Mesenchymal stem cell (in vitro differentiated cells and primary cell): ENCODE results near the gene MAP2K5.

Experiments
- DNase-seq: peaks from one replicate; pipeline ENCODE4 v3.0.0-alpha.2; 2013
- H2AFZ ChIP-seq: one replicate; pipeline ENCODE4 v1.6.1; 2013; ENCODE audit warnings: low read depth, mild to moderate bottlenecking, control low read depth, inconsistent platforms, low read length, moderate library complexity
- H2AK5ac ChIP-seq: 2 replicates; pipeline ENCODE4 v1.6.1; 2013; ENCODE audit warnings: low read length, moderate library complexity, mild to moderate bottlenecking, inconsistent platforms; ENCODE audit not compliant: severe bottlenecking
- H2BK120ac ChIP-seq: one replicate; pipeline ENCODE4 v1.6.1; 2013; ENCODE audit warnings: low read depth, mild to moderate bottlenecking, inconsistent platforms, low read length, moderate library complexity
- H2BK12ac ChIP-seq, 2 experiments: one replicate each; pipeline ENCODE4 v1.6.1; 2013; ENCODE audit warnings: inconsistent platforms in 2 of 2, low read length in 2 of 2, mild to moderate bottlenecking in 2 of 2, moderate library complexity in 2 of 2, control low read depth in 1 of 2
- H2BK15ac ChIP-seq: one replicate; pipeline ENCODE4 v1.6.1; 2013; ENCODE audit warnings: mild to moderate bottlenecking, low read depth, inconsistent platforms; ENCODE audit not compliant: poor library complexity, severe bottlenecking
- H2BK5ac ChIP-seq: 2 replicates; pipeline ENCODE4 v1.6.1; 2013; ENCODE audit warnings: low read depth, mild to moderate bottlenecking, low read length, control low read depth, inconsistent platforms; ENCODE audit not compliant: poor library complexity, severe bottlenecking
- H3K14ac ChIP-seq, 2 experiments: one replicate each; pipeline ENCODE4 v1.6.1; 2013; ENCODE audit warnings: inconsistent platforms in 2 of 2, low read length in 2 of 2, control low read depth in 1 of 2, mild to moderate bottlenecking in 1 of 2, moderate library complexity in 1 of 2
- H3K18ac ChIP-seq, 2 experiments: one replicate each; pipeline ENCODE4 v1.6.1; 2013; ENCODE audit warnings: inconsistent platforms in 2 of 2, low read length in 2 of 2, control low read depth in 1 of 2, low read depth in 1 of 2, mild to moderate bottlenecking in 1 of 2
- H3K23ac ChIP-seq, 2 experiments: one replicate each; pipeline ENCODE4 v1.6.1; 2013; ENCODE audit warnings: inconsistent platforms in 2 of 2, low read length in 2 of 2, mild to moderate bottlenecking in 2 of 2, moderate library complexity in 2 of 2, control low read depth in 1 of 2
- H3K27ac ChIP-seq: 2 replicates; pipeline ENCODE4 v1.5.1; 2013; ENCODE audit warnings: mild to moderate bottlenecking, moderate library complexity, low read length, control low read depth, inconsistent platforms; ENCODE audit not compliant: poor library complexity, severe bottlenecking
- H3K27me3 ChIP-seq, 2 experiments: 2 replicates each; pipeline versions ENCODE4 v1.6.1 to v1.7.0; 2013; ENCODE audit warnings: low read length in 2 of 2, mild to moderate bottlenecking in 2 of 2, moderate library complexity in 2 of 2, control low read depth in 1 of 2, inconsistent platforms in 1 of 2; ENCODE audit not compliant: control insufficient read depth in 1 of 2, insufficient read depth in 1 of 2
- H3K36me3 ChIP-seq, 2 experiments: 2 replicates each; pipeline versions ENCODE4 v1.6.1 to v1.7.0; 2013; ENCODE audit warnings: low read length in 2 of 2, control low read depth in 1 of 2, inconsistent platforms in 1 of 2, low read depth in 1 of 2, mild to moderate bottlenecking in 1 of 2; ENCODE audit not compliant: insufficient read depth in 2 of 2, control insufficient read depth in 1 of 2
- H3K4ac ChIP-seq, 2 experiments: one replicate each; pipeline ENCODE4 v1.6.1; 2013; ENCODE audit warnings: inconsistent platforms in 2 of 2, low read length in 2 of 2, mild to moderate bottlenecking in 2 of 2, moderate library complexity in 2 of 2, control low read depth in 1 of 2, low read depth in 1 of 2
- H3K4me1 ChIP-seq: 2 replicates; pipeline ENCODE4 v1.6.1; 2013; ENCODE audit warnings: low read depth, low read length, control low read depth; ENCODE audit not compliant: control insufficient read depth, insufficient read depth
- H3K4me2 ChIP-seq: 2 replicates; pipeline ENCODE4 v1.6.1; 2013; ENCODE audit warnings: low read length, mild to moderate bottlenecking, inconsistent platforms; ENCODE audit not compliant: poor library complexity, severe bottlenecking
- H3K4me3 ChIP-seq, 2 experiments: 2 replicates each; pipeline versions ENCODE4 v1.5.1 to v1.7.0; 2013; ENCODE audit warnings: low read length in 2 of 2, mild to moderate bottlenecking in 2 of 2, control low read depth in 1 of 2, low read depth in 1 of 2; ENCODE audit not compliant: insufficient read depth in 1 of 2
- H3K79me1 ChIP-seq: replicated peaks from 2 replicates; pipeline ENCODE4 v1.6.1; 2013; ENCODE audit warnings: mild to moderate bottlenecking, control low read depth, low read length, inconsistent platforms; ENCODE audit not compliant: poor library complexity, severe bottlenecking
- H3K9ac ChIP-seq: 2 replicates; pipeline ENCODE4 v1.7.0; 2013; ENCODE audit warnings: mild to moderate bottlenecking, low read length, moderate library complexity
- H3K9me3 ChIP-seq: 2 replicates; pipeline ENCODE4 v1.7.0; 2013; ENCODE audit warnings: mild to moderate bottlenecking, low read length; ENCODE audit not compliant: control insufficient read depth
- H4K8ac ChIP-seq: one replicate; pipeline ENCODE4 v1.6.1; 2013; ENCODE audit warnings: inconsistent platforms, mild to moderate bottlenecking, low read length, moderate library complexity
- H4K91ac ChIP-seq: one replicate; pipeline ENCODE4 v1.6.1; 2013; ENCODE audit warnings: mild to moderate bottlenecking, low read length, inconsistent platforms
- WGBS: methylation state at CpG from one replicate; pipeline ENCODE4 v1.1.7; 2013; ENCODE audit warnings: mixed read lengths; 5-methylcytosine and 5-hydroxymethylcytosine counted together

Gene MAP2K5

GRCh38 chr15:67732164-67732563 is 189.7 kb downstream of the MAP2K5 start:
- H3K27me3 ChIP-seq, result no peaks in the 10 kb centered on the region
- H2BK5ac ChIP-seq, result no peak overlapping the region
- H2BK15ac ChIP-seq, result no peak overlapping the region
- no peak overlapping the region for H3K9ac ChIP-seq
- no peak overlapping the region for H3K27ac ChIP-seq
- H3K4me1 ChIP-seq, result peaks cover 9% of the 10 kb centered on the region
- no peaks in the 10 kb centered on the region for H3K36me3 ChIP-seq
- H2AK5ac ChIP-seq, result no peak overlapping the region
- H2BK12ac ChIP-seq, result no peak overlapping the region
- no peak overlapping the region for H3K4me2 ChIP-seq
- no peak overlapping the region for H2AFZ ChIP-seq
- no peak overlapping the region for H3K14ac ChIP-seq
- no peak overlapping the region for H2BK120ac ChIP-seq
- DNase-seq, result no peak
- no peak overlapping the region for H3K4me3 ChIP-seq
- H3K9me3 ChIP-seq, result no peaks in the 10 kb centered on the region
- H3K23ac ChIP-seq, result no peak overlapping the region
- H3K18ac ChIP-seq, result no peak overlapping the region
- no peaks in the 10 kb centered on the region for H3K79me1 ChIP-seq
- H3K4ac ChIP-seq, result no peak overlapping the region
- H4K91ac ChIP-seq, result no peak overlapping the region
- H4K8ac ChIP-seq, result no peak overlapping the region

- no peak overlapping the region for H3K4me2 ChIP-seq
- no peak overlapping the region for H2AFZ ChIP-seq
- no peak overlapping the region for H2BK15ac ChIP-seq
- no peaks in the 10 kb centered on the region for H3K9me3 ChIP-seq
- H2BK12ac ChIP-seq, result no peak overlapping the region
- no peak overlapping the region for H2AK5ac ChIP-seq
- H3K36me3 ChIP-seq, result no peaks in the 10 kb centered on the region
- H3K27ac ChIP-seq, result no peak overlapping the region
- no peaks in the 10 kb centered on the region for H3K27me3 ChIP-seq
- H4K91ac ChIP-seq, result no peak overlapping the region
- no peak overlapping the region for H3K14ac ChIP-seq
- H3K4me1 ChIP-seq, result peaks cover 9% of the 10 kb centered on the region
- no peak overlapping the region for H3K4me3 ChIP-seq
- H3K79me1 ChIP-seq, result no peaks in the 10 kb centered on the region
- whole genome bisulfite sequencing, result 74% methylated on average over 14 of the region's 14 CpGs
- no peak overlapping the region for H2BK120ac ChIP-seq
- no peak overlapping the region for H3K23ac ChIP-seq
- H4K8ac ChIP-seq, result no peak overlapping the region
- no peak overlapping the region for H3K18ac ChIP-seq
- H2BK5ac ChIP-seq, result no peak overlapping the region
- DNase-seq, result no peak
- H3K9ac ChIP-seq, result no peak overlapping the region
- no peak overlapping the region for H3K4ac ChIP-seq
Observed at GRCh38 chr15:67732671-67733374, 190.3 kb downstream of the MAP2K5 start.

- no peaks in the 10 kb centered on the region for H3K9me3 ChIP-seq
- H4K8ac ChIP-seq, result no peak overlapping the region
- no peaks in the 10 kb centered on the region for H3K27me3 ChIP-seq
- no peak overlapping the region for H3K27ac ChIP-seq
- H4K91ac ChIP-seq, result no peak overlapping the region
- 92% methylated on average over 1 of the region's 2 CpGs for WGBS
- H3K9ac ChIP-seq, result no peak overlapping the region
- H2BK12ac ChIP-seq, result no peak overlapping the region
- H3K4me1 ChIP-seq, result peaks cover 9% of the 10 kb centered on the region
- H3K36me3 ChIP-seq, result no peaks in the 10 kb centered on the region
- H2BK5ac ChIP-seq, result no peak overlapping the region
- H2BK15ac ChIP-seq, result no peak overlapping the region
- no peak overlapping the region for H2AFZ ChIP-seq
- no peak overlapping the region for H3K23ac ChIP-seq
- DNase-seq, result no peak
- no peak overlapping the region for H3K14ac ChIP-seq
- H3K18ac ChIP-seq, result no peak overlapping the region
- no peak overlapping the region for H3K4ac ChIP-seq
- H2BK120ac ChIP-seq, result no peak overlapping the region
- H3K4me3 ChIP-seq, result no peak overlapping the region
- H3K79me1 ChIP-seq, result no peaks in the 10 kb centered on the region
- no peak overlapping the region for H3K4me2 ChIP-seq
- no peak overlapping the region for H2AK5ac ChIP-seq
Observed at GRCh38 chr15:67735896-67736295, 193.4 kb downstream of the MAP2K5 start.

- Histone ChIP-seq H2BK15ac (no peak overlapping the region), H3K27ac (no peak overlapping the region), H3K27me3 (no peaks in the 10 kb centered on the region), H3K4me3 (no peak overlapping the region), H2AFZ (no peak overlapping the region), H2BK5ac (no peak overlapping the region), H3K14ac (no peak overlapping the region), H3K4me1 (peaks cover 3% of the 10 kb centered on the region), H3K9ac (no peak overlapping the region), H3K23ac (no peak overlapping the region), H2BK120ac (no peak overlapping the region), H4K91ac (no peak overlapping the region), H3K4ac (no peak overlapping the region), H4K8ac (no peak overlapping the region), H3K9me3 (no peaks in the 10 kb centered on the region), H3K79me1 (no peaks in the 10 kb centered on the region), H3K4me2 (no peak overlapping the region), H3K36me3 (no peaks in the 10 kb centered on the region), H2AK5ac (no peak overlapping the region), H3K18ac (no peak overlapping the region), H2BK12ac (no peak overlapping the region)
- DNase-seq, result no peak
- WGBS, result no CpG with 5 or more reads among the region's 2 CpGs
Observed at GRCh38 chr15:67736810-67737209, 194.3 kb downstream of the MAP2K5 start.
